SK-N-SH (cell line): ENCODE measurements around the gene IL1R2. TPM values are rescaled to one million over a fixed set of nuclear protein-coding genes. Genes with fewer than 3 reads are reported as not detected.

ENCODE experiments used
- CTCF ChIA-PET: fragments of 300-600, 350-600 bp; formaldehyde crosslinking; extraction: SDS; loops from one replicate; lab custom pipeline; 2021; lab: Yijun Ruan, JAX
- POLR2A ChIA-PET: fragments of 350-600 bp; sonication (Branson Sonifier 250); formaldehyde crosslinking; extraction: SDS; loops from one replicate; lab custom pipeline; 2020; ENCODE audit warnings: antibody characterized with exemption, inconsistent platforms; lab: Yijun Ruan, JAX
- DNase-seq: peaks from one replicate; pipeline ENCODE4 v3.0.0; 2012
- H2AFZ ChIP-seq: fragments of 200-600 bp; sonication (generic); 2 replicates; pipeline ENCODE4 v1.8.1; 2016; ENCODE audit warnings: antibody characterized with exemption, mild to moderate bottlenecking, low read depth
- H3F3A ChIP-seq: fragments of 200-600 bp; sonication (generic); replicated peaks from 2 replicates; pipeline ENCODE3; 2016; ENCODE audit warnings: antibody characterized with exemption, mild to moderate bottlenecking; ENCODE audit not compliant: insufficient read depth
- H3K27ac ChIP-seq, 2 experiments: fragments of 200-500 bp in 1 of 2; fragments of 200-600 bp in 1 of 2; sonication (Bioruptor generic) in 1 of 2; sonication (generic), shearing (Covaris generic) in 1 of 2; 2 replicates each; pipeline versions ENCODE4 v1.5.1 to v1.6.1; 2014 to 2016; ENCODE audit warnings: low read depth in 2 of 2, inconsistent platforms in 1 of 2, low read length in 1 of 2, mild to moderate bottlenecking in 1 of 2, mixed read lengths in 1 of 2
- H3K27me3 ChIP-seq: fragments of 200-600 bp; sonication (generic), shearing (Covaris generic); 2 replicates; pipeline ENCODE4 v1.6.1; 2016; ENCODE audit warnings: mixed run types; ENCODE audit not compliant: insufficient read depth
- H3K36me3 ChIP-seq, 2 experiments: fragments of 200-500 bp in 1 of 2; fragments of 200-600 bp in 1 of 2; sonication (Bioruptor generic) in 1 of 2; sonication (generic) in 1 of 2; replicated peaks in 1 of 2; 2 replicates each; pipeline versions ENCODE3 to v1.5.1; 2014 to 2016; ENCODE audit warnings: low read length in 1 of 2, mild to moderate bottlenecking in 1 of 2; ENCODE audit not compliant: insufficient read depth in 2 of 2, control insufficient read depth in 1 of 2
- H3K4me1 ChIP-seq, 2 experiments: fragments of 200-500 bp in 1 of 2; fragments of 200-600 bp in 1 of 2; sonication (Bioruptor generic) in 1 of 2; sonication (generic), shearing (Covaris generic) in 1 of 2; 2 replicates each; pipeline versions ENCODE4 v1.5.1 to v1.6.1; 2014 to 2016; ENCODE audit warnings: low read depth in 1 of 2, low read length in 1 of 2, mixed run types in 1 of 2; ENCODE audit not compliant: insufficient read depth in 2 of 2, control insufficient read depth in 1 of 2
- H3K4me2 ChIP-seq: fragments of 200-600 bp; sonication (generic), shearing (Covaris generic); 2 replicates; pipeline ENCODE4 v1.6.1; 2017; ENCODE audit warnings: mixed run types
- H3K4me3 ChIP-seq, 2 experiments: fragments of 200-500 bp in 1 of 2; fragments of 200-600 bp in 1 of 2; sonication (Bioruptor generic) in 1 of 2; sonication (generic), shearing (Covaris generic) in 1 of 2; 2 replicates each; pipeline versions ENCODE4 v1.5.1 to v1.8.1; 2014 to 2016; ENCODE audit warnings: low read depth in 2 of 2, inconsistent platforms in 1 of 2, low read length in 1 of 2, mild to moderate bottlenecking in 1 of 2, mixed read lengths in 1 of 2, moderate library complexity in 1 of 2
- H3K79me2 ChIP-seq: fragments of 200-600 bp; sonication (generic); 2 replicates; pipeline ENCODE4 v1.8.1; 2017; ENCODE audit warnings: mild to moderate bottlenecking; ENCODE audit not compliant: insufficient read depth
- H3K9ac ChIP-seq: fragments of 200-600 bp; sonication (generic); 2 replicates; pipeline ENCODE4 v1.6.1; 2017; ENCODE audit warnings: mixed run types
- H3K9me2 ChIP-seq: fragments of 200-600 bp; sonication (generic); 2 replicates; pipeline ENCODE4 v1.6.1; 2017; ENCODE audit warnings: mixed run types
- H3K9me3 ChIP-seq: fragments of 200-600 bp; sonication (generic); 2 replicates; pipeline ENCODE4 v1.6.1; 2017; ENCODE audit warnings: mixed run types, mild to moderate bottlenecking, moderate library complexity
- H4K20me1 ChIP-seq: fragments of 200-600 bp; sonication (generic); 2 replicates; pipeline ENCODE4 v1.6.1; 2017; ENCODE audit warnings: mild to moderate bottlenecking, mixed run types; ENCODE audit not compliant: insufficient read depth
- CHD2 ChIP-seq: fragments of 150-350 bp; IDR thresholded peaks from 2 replicates; pipeline ENCODE4 v1.6.1; 2018; ENCODE audit warnings: low read length; ENCODE audit not compliant: partially characterized antibody
- EZH2phosphoT487 ChIP-seq: fragments of 200-600 bp; sonication (generic); IDR thresholded peaks from 2 replicates; pipeline ENCODE4 v1.6.1; 2017; ENCODE audit warnings: low read depth, mixed run types, mild to moderate bottlenecking, antibody characterized with exemption, moderate library complexity, borderline replicate concordance
- FOXM1 ChIP-seq: IDR thresholded peaks from 2 replicates; pipeline ENCODE4 v1.4.0; 2012; ENCODE audit warnings: low read depth, mild to moderate bottlenecking
- GATA2 ChIP-seq: sonication (generic); formaldehyde crosslinking; IDR thresholded peaks from 2 replicates; pipeline ENCODE4 v1.5.0; 2020; ENCODE audit warnings: mild to moderate bottlenecking, missing genetic modification reagents
- IRF3 ChIP-seq: fragments of 150-350 bp; IDR thresholded peaks from 2 replicates; pipeline ENCODE4 v1.6.1; 2016; ENCODE audit warnings: mild to moderate bottlenecking, low read depth, low read length
- MXI1 ChIP-seq: IDR thresholded peaks from 2 replicates; pipeline ENCODE4 v1.6.1; 2012; ENCODE audit warnings: mild to moderate bottlenecking, low read depth, low read length, improper control_type of control experiment
- NFIC ChIP-seq: IDR thresholded peaks from 2 replicates; pipeline ENCODE4 v1.4.0; 2012; ENCODE audit warnings: borderline replicate concordance
- POLR2AphosphoS5 ChIP-seq: IDR thresholded peaks from 2 replicates; pipeline ENCODE4 v1.6.1; 2012; ENCODE audit warnings: low read depth, low read length
- RAD21 ChIP-seq: IDR thresholded peaks from 2 replicates; pipeline ENCODE4 v1.6.1; 2012; ENCODE audit warnings: mild to moderate bottlenecking, low read length
- TAF1 ChIP-seq: IDR thresholded peaks from 2 replicates; pipeline ENCODE4 v1.6.1; 2012; ENCODE audit warnings: low read depth, mild to moderate bottlenecking, low read length, moderate library complexity, borderline replicate concordance
- TCF12 ChIP-seq: IDR thresholded peaks from 2 replicates; pipeline ENCODE4 v1.4.0; 2012
- TEAD4 ChIP-seq: IDR thresholded peaks from 2 replicates; pipeline ENCODE4 v1.4.0; 2012; ENCODE audit warnings: mild to moderate bottlenecking, borderline replicate concordance; ENCODE audit not compliant: insufficient read depth
- WGBS: methylation state at CpG from one replicate; pipeline ENCODE4 v1.1.6; 2017; ENCODE audit warnings: low lambda C conversion rate; 5-methylcytosine and 5-hydroxymethylcytosine counted together
- polyA plus RNA-seq, 3 experiments: library from polyadenylated mRNA; depleted of rRNA; stranded (reverse); fragments of >200 nt; gene quantifications; 2 replicates each; pipeline ENCODE4 v1.2.3, GENCODE V29; 2012

The IL1R2 gene
- polyA plus RNA-seq, 1 of the 3 experiments (the other 2 are of a cell fraction), result 0.16 TPM

GRCh38 chr2:102024410-102024809 lies 32.6 kb downstream of the IL1R2 start:
- WGBS, result 90% methylated on average over 11 of the region's 12 CpGs
- H3K4me1 ChIP-seq, result 0 out of 4 replicates have a peak, but pooled peaks cover 0 to 11% of the 10 kb centered on the region in 2 experiments
- POLR2A ChIA-PET, result no interaction called here
- no peak for TF ChIP-seq GATA2 (CRISPR knock-in tag)
- TF ChIP-seq EZH2phosphoT487, result no peak
- TF ChIP-seq TAF1, result no peak
- no peaks in the 10 kb centered on the region for H3K36me3 ChIP-seq
- no peaks in the 10 kb centered on the region for H4K20me1 ChIP-seq
- no peak for DNase-seq
- no peaks in the 10 kb centered on the region for H3K79me2 ChIP-seq
- no peak overlapping the region for H3K4me2 ChIP-seq
- peak overlapping the region in 1 of 2 experiments; percentile 87; a peak in 2 of 4 replicates for H3K27ac ChIP-seq
- CTCF ChIA-PET, result interaction anchor here (1.6 kb wide), 1 partner anchor 216 kb away, joined by 5 read pairs; no protein-coding TSS in a partner anchor
- no peaks in the 10 kb centered on the region for H3K9me2 ChIP-seq
- H3K4me3 ChIP-seq, result no peak overlapping the region
- no peak overlapping the region for H3K9ac ChIP-seq
- H3F3A ChIP-seq, result peaks cover 7% of the 10 kb centered on the region
- H2AFZ ChIP-seq, result no peak overlapping the region
- no peaks in the 10 kb centered on the region for H3K27me3 ChIP-seq
- H3K9me3 ChIP-seq, result no peaks in the 10 kb centered on the region

GRCh38 chr2:102025016-102025501 lies 33.3 kb downstream of the IL1R2 start:
- DNase-seq, result no peak
- TF ChIP-seq TEAD4 (no peak), EZH2phosphoT487 (no peak), TCF12 (peak; percentile 14; the same call in 1 of the 2 replicates)
- H3K9me2 ChIP-seq, result no peaks in the 10 kb centered on the region
- H3K4me3 ChIP-seq, result no peak overlapping the region
- WGBS, result 21% methylated on average over 1 of the region's 1 CpG
- CTCF ChIA-PET, result interaction anchor here (2.3 kb wide), 1 partner anchor 216 kb away, joined by 27 read pairs; no protein-coding TSS in a partner anchor
- H4K20me1 ChIP-seq, result no peaks in the 10 kb centered on the region
- H3K9ac ChIP-seq, result no peak overlapping the region
- H3K4me1 ChIP-seq, result 0 out of 4 replicates have a peak, but pooled peaks cover 0 to 11% of the 10 kb centered on the region in 2 experiments
- no peak overlapping the region for H3K4me2 ChIP-seq
- H3K79me2 ChIP-seq, result no peaks in the 10 kb centered on the region
- POLR2A ChIA-PET, result no interaction called here
- H2AFZ ChIP-seq, result no peak overlapping the region
- no peaks in the 10 kb centered on the region for H3K36me3 ChIP-seq
- no peaks in the 10 kb centered on the region for H3K9me3 ChIP-seq
- H3F3A ChIP-seq, result peaks cover 7% of the 10 kb centered on the region
- peak overlapping the region in 1 of 2 experiments; percentile 87; a peak in 2 of 4 replicates for H3K27ac ChIP-seq
- no peaks in the 10 kb centered on the region for H3K27me3 ChIP-seq

- Histone ChIP-seq H4K20me1 (no peaks in the 10 kb centered on the region), H3K4me1 (0 out of 4 replicates have a peak, but pooled peaks cover 0 to 11% of the 10 kb centered on the region in 2 experiments), H3K4me2 (no peak overlapping the region), H3K9ac (no peak overlapping the region), H3F3A (peaks cover 7% of the 10 kb centered on the region), H3K79me2 (no peaks in the 10 kb centered on the region)
- POLR2A ChIA-PET, result no interaction called here
- TF ChIP-seq CHD2 (no peak), POLR2AphosphoS5 (no peak), NFIC (no peak), FOXM1 (no peak), MXI1 (no peak), RAD21 (no peak), IRF3 (no peak)
- TF ChIP-seq, all 33 proteins: peak for 0
- Histone ChIP-seq H3K4me3 (no peak overlapping the region), H3K27ac (peak overlapping the region in 1 of 2 experiments; percentile 87; a peak in 2 of 4 replicates), H3K36me3 (no peaks in the 10 kb centered on the region), H3K27me3 (no peaks in the 10 kb centered on the region), H3K9me3 (no peaks in the 10 kb centered on the region), H2AFZ (no peak overlapping the region), H3K9me2 (no peaks in the 10 kb centered on the region)
- DNase-seq, result no peak
- WGBS, result 71% methylated on average over 6 of the region's 6 CpGs
- CTCF ChIA-PET, result interaction anchor here (0.9 to 2.3 kb wide), 2 partner anchors 216 to 330 kb away, joined by 3 to 27 read pairs; partner anchors contain the start of gene IL18R1
Measured at GRCh38 chr2:102025583-102026267, 34.0 kb downstream of the IL1R2 start.
